Liver (tissue), 9 donors: Measurements from ENCODE around the gene HOOK1. TPM values are rescaled to one million over a fixed set of nuclear protein-coding genes. Genes with fewer than 3 reads are reported as not detected.

ENCODE experiments used
- DNase-seq: peaks from one replicate; pipeline ENCODE4 v3.0.0-alpha.2; 2017; ENCODE audit warnings: low spot score
- H3K27ac ChIP-seq, 2 donors: one replicate each; pipeline ENCODE4 v1.7.0; 2013; ENCODE audit warnings: inconsistent platforms in 2 of 2, low read length in 2 of 2, control low read depth in 1 of 2, low read depth in 1 of 2, mild to moderate bottlenecking in 1 of 2
- H3K27me3 ChIP-seq, 4 donors: one replicate each; pipeline versions ENCODE4 v1.6.1 to v1.7.0; 2013; ENCODE audit warnings: low read length in 3 of 4, inconsistent platforms in 1 of 4, mild to moderate bottlenecking in 1 of 4, moderate library complexity in 1 of 4; ENCODE audit not compliant: control insufficient read depth in 4 of 4, insufficient read depth in 4 of 4
- H3K36me3 ChIP-seq, 4 donors: one replicate each; pipeline versions ENCODE4 v1.6.1 to v1.7.0; 2013; ENCODE audit warnings: low read length in 3 of 4, mild to moderate bottlenecking in 3 of 4, low read depth in 1 of 4, moderate library complexity in 1 of 4; ENCODE audit not compliant: control insufficient read depth in 4 of 4, insufficient read depth in 3 of 4
- H3K4me1 ChIP-seq, 4 donors: one replicate each; pipeline versions ENCODE4 v1.6.1 to v1.7.0; 2013; ENCODE audit warnings: low read length in 3 of 4, mild to moderate bottlenecking in 3 of 4, moderate library complexity in 1 of 4; ENCODE audit not compliant: control insufficient read depth in 4 of 4, insufficient read depth in 4 of 4
- H3K4me3 ChIP-seq, 3 donors: one replicate each; pipeline versions ENCODE4 v1.6.1 to v1.7.0; 2013; ENCODE audit warnings: low read length in 3 of 3, control low read depth in 1 of 3, low read depth in 1 of 3, mild to moderate bottlenecking in 1 of 3
- H3K9ac ChIP-seq, 2 donors: one replicate each; pipeline ENCODE4 v1.7.0; 2013; ENCODE audit warnings: low read length in 2 of 2, mild to moderate bottlenecking in 2 of 2, moderate library complexity in 2 of 2, control low read depth in 1 of 2, low read depth in 1 of 2
- H3K9me3 ChIP-seq, 4 donors: one replicate each; pipeline versions ENCODE4 v1.6.1 to v1.7.0; 2013; ENCODE audit warnings: low read length in 3 of 4; ENCODE audit not compliant: control insufficient read depth in 4 of 4
- ATF3 ChIP-seq: IDR thresholded peaks from 2 replicates; pipeline ENCODE4 v1.6.1; 2016; ENCODE audit warnings: antibody characterized with exemption
- EGR1 ChIP-seq, 2 donors: IDR thresholded peaks; 2 replicates each; pipeline ENCODE4 v1.6.1; 2016 to 2018; ENCODE audit warnings: antibody characterized with exemption in 2 of 2, low read depth in 2 of 2
- FOXA2 ChIP-seq: IDR thresholded peaks from 2 replicates; pipeline ENCODE4 v1.6.1; 2016; ENCODE audit warnings: antibody characterized with exemption
- HNF4A ChIP-seq, 2 donors: conservative IDR thresholded peaks; 2 replicates each; pipeline ENCODE4 v1.6.1; 2016; ENCODE audit warnings: antibody characterized with exemption in 2 of 2, mild to moderate bottlenecking in 2 of 2
- NR2F2 ChIP-seq: IDR thresholded peaks from 2 replicates; pipeline ENCODE4 v1.6.1; 2016; ENCODE audit warnings: antibody characterized with exemption
- REST ChIP-seq: IDR thresholded peaks from 2 replicates; pipeline ENCODE4 v1.6.1; 2016; ENCODE audit warnings: antibody characterized with exemption, mild to moderate bottlenecking
- SP1 ChIP-seq: IDR thresholded peaks from 2 replicates; pipeline ENCODE4 v1.6.1; 2018; ENCODE audit warnings: antibody characterized with exemption, mild to moderate bottlenecking
- polyA plus RNA-seq, 2 donors: library from polyadenylated mRNA; stranded (reverse) in 1 of 2; unstranded in 1 of 2; fragments of 200-250 nt in 1 of 2; fragments of >200 nt in 1 of 2; fragmentation: Nextera tagmentation in 1 of 2; extraction: Ambion mirVana in 1 of 2; gene quantifications; one replicate each; pipeline versions ENCODE4 v1.2.1 to v1.2.3, GENCODE V29; 2013 to 2015
- total RNA-seq, 2 donors: library from RNA; depleted of rRNA; stranded (reverse); fragments of >200 nt; gene quantifications; one replicate each; pipeline ENCODE4 v1.2.3, GENCODE V29; 2014
- donor health status: healthy.
- donor health status: healthy.
- donor health status: healthy.
- donor health status: healthy.
- donor health status: healthy.

Gene HOOK1
- total and polyA plus RNA-seq, 4 donors: 10.3 to 33.4 (median 17.5) TPM

- peaks cover 3 to 27% (median 17%) of the 10 kb centered on the region in 4 donors for H3K4me1 ChIP-seq
- H3K4me3 ChIP-seq: peak overlapping the region in 1 of 3 donors; percentile 57
- H3K27ac ChIP-seq: no peak overlapping the region
- H3K36me3 ChIP-seq: no peaks in the 10 kb centered on the region
- H3K9ac ChIP-seq: no peak overlapping the region
- no peaks in the 10 kb centered on the region for H3K9me3 ChIP-seq
- no peak for DNase-seq
- TF ChIP-seq SP1 (no peak), ATF3 (no peak), NR2F2 (no peak), FOXA2 (no peak), EGR1 (IDR thresholded peaks at IDR 0.05; ENCODE audit: low read depth in 2 of 2) (no peak), REST (no peak), HNF4A (conservative IDR thresholded peaks at IDR 0.05) (no peak)
- no peaks in the 10 kb centered on the region for H3K27me3 ChIP-seq
Measured at GRCh38 chr1:59924653-59925052, 109.9 kb downstream of the HOOK1 start.

Other genes with a start within 250 kb of the HOOK1 start
- 10 to 100 TPM; 29.4 to 70.0 TPM for gene CYP2J2, start 111.8 kb downstream of the HOOK1 start, total RNA-seq
- 10 to 100 TPM; 47.8 to 77.9 TPM for gene CYP2J2, start 111.8 kb downstream of the HOOK1 start, polyA plus RNA-seq